HG02970 (cell line): ENCODE data around the gene ZCCHC14.

Experiments
- ATAC-seq: cut with Tn5 transposase; IDR thresholded peaks from one replicate; pipeline ENCODE4 v1.9.1; 2021; ENCODE audit warnings: mild to moderate bottlenecking, moderate library complexity, moderate number of reproducible peaks; ENCODE audit not compliant: unreplicated experiment, low FRiP score

The ZCCHC14 gene

GRCh38 chr16:87417528-87417910, 75.3 kb downstream of the ZCCHC14 start:
- ATAC-seq = no peak

GRCh38 chr16:87416826-87417527, 75.8 kb downstream of the ZCCHC14 start:
- ATAC-seq = no peak

- no peak for ATAC-seq
These were observed 77.4 kb downstream of the ZCCHC14 start for GRCh38 chr16:87415441-87415840.

- no peak for ATAC-seq
These were observed 78.6 kb downstream of the ZCCHC14 start for GRCh38 chr16:87414251-87414680.

- no peak for ATAC-seq
These were observed 79.8 kb downstream of the ZCCHC14 start for GRCh38 chr16:87412996-87413421.

GRCh38 chr16:87412371-87412995, 80.3 kb downstream of the ZCCHC14 start:
- ATAC-seq = no peak

GRCh38 chr16:87411375-87412271, 81.2 kb downstream of the ZCCHC14 start:
- no peak for ATAC-seq

GRCh38 chr16:87410968-87411367, 81.9 kb downstream of the ZCCHC14 start:
- ATAC-seq = no peak

GRCh38 chr16:87410530-87410929, 82.3 kb downstream of the ZCCHC14 start:
- ATAC-seq = no peak

- ATAC-seq = no peak
These were observed 83.0 kb downstream of the ZCCHC14 start for GRCh38 chr16:87409781-87410180.

- no peak for ATAC-seq
These were observed 83.7 kb downstream of the ZCCHC14 start for GRCh38 chr16:87409153-87409552.

- no peak for ATAC-seq
These were observed 85.2 kb downstream of the ZCCHC14 start for GRCh38 chr16:87407511-87408112.

GRCh38 chr16:87406495-87407088, 86.2 kb downstream of the ZCCHC14 start:
- no peak for ATAC-seq

GRCh38 chr16:87404764-87405625, 87.8 kb downstream of the ZCCHC14 start:
- ATAC-seq = no peak

- ATAC-seq = no peak
These were observed 97.5 kb downstream of the ZCCHC14 start for GRCh38 chr16:87395181-87395842.

- ATAC-seq = no peak
These were observed 99.2 kb downstream of the ZCCHC14 start for GRCh38 chr16:87393680-87394055.

- ATAC-seq = no peak
These were observed 99.8 kb downstream of the ZCCHC14 start for GRCh38 chr16:87392821-87393679.
